Measurements from ENCODE around the gene IDH2.

- TF ChIP-seq CTCF (IDR thresholded peaks at IDR 0.05) (no peak), POLR2A (IDR thresholded peaks at IDR 0.05) (no peak)
These were observed 3.0 kb downstream of the IDH2 start for GRCh38 chr15:90099072-90099867.
